Measurements from ENCODE around the gene TSPAN9. TPM values are rescaled to one million over a fixed set of nuclear protein-coding genes. Genes with fewer than 3 reads are reported as not detected.

Gene TSPAN9
- total RNA-seq, 2 experiments from 2014 or later = 0.15 TPM; not detected in 1

- Mint-ChIP-seq H3K4me3 (no peak overlapping the region), H3K4me1 (peaks cover 13% of the 10 kb centered on the region), H3K36me3 (ENCODE audit: low read depth) (no peaks in the 10 kb centered on the region), H3K27me3 (peaks cover 3% of the 10 kb centered on the region), H3K27ac (no peak overlapping the region), H3K9me3 (no peaks in the 10 kb centered on the region)
- no peak for DNase-seq
- CTCF ChIA-PET = interaction anchor here (0.6 to 4.8 kb wide), 34 partner anchors 9 to 533 kb away, joined by 3 to 34 read pairs (median 4); partner anchors contain the start of gene CRACR2A
- POLR2A ChIA-PET = no interaction called here
These were observed 223.7 kb downstream of the TSPAN9 start for GRCh38 chr12:3300833-3301401.

GRCh38 chr12:3302401-3303041, 225.3 kb downstream of the TSPAN9 start:
- Mint-ChIP-seq H3K4me1 (peaks cover 13% of the 10 kb centered on the region), H3K4me3 (no peak overlapping the region), H3K36me3 (ENCODE audit: low read depth) (no peaks in the 10 kb centered on the region), H3K27me3 (peaks cover 3% of the 10 kb centered on the region), H3K27ac (no peak overlapping the region), H3K9me3 (no peaks in the 10 kb centered on the region)
- ChIA-PET POLR2A (no interaction called here), CTCF (interaction anchor here (4.8 kb wide), 1 partner anchor 502 kb away, joined by 34 read pairs; no protein-coding TSS in a partner anchor)
- DNase-seq = no peak

GRCh38 chr12:3303410-3304136, 226.4 kb downstream of the TSPAN9 start:
- Mint-ChIP-seq H3K9me3 (no peaks in the 10 kb centered on the region), H3K4me1 (peaks cover 13% of the 10 kb centered on the region), H3K4me3 (no peak overlapping the region), H3K36me3 (ENCODE audit: low read depth) (no peaks in the 10 kb centered on the region), H3K27me3 (peaks cover 3% of the 10 kb centered on the region), H3K27ac (no peak overlapping the region)
- no peak for DNase-seq
- ChIA-PET CTCF (no interaction called here), POLR2A (no interaction called here)

- Mint-ChIP-seq H3K9me3 (no peaks in the 10 kb centered on the region), H3K4me3 (no peak overlapping the region), H3K27ac (no peak overlapping the region), H3K27me3 (no peaks in the 10 kb centered on the region), H3K36me3 (ENCODE audit: low read depth) (no peaks in the 10 kb centered on the region), H3K4me1 (peaks cover 12% of the 10 kb centered on the region)
- DNase-seq = no peak
- ChIA-PET POLR2A (no interaction called here), CTCF (no interaction called here)
These were observed 227.4 kb downstream of the TSPAN9 start for GRCh38 chr12:3304436-3305165.

- Mint-ChIP-seq H3K27me3 (no peaks in the 10 kb centered on the region), H3K36me3 (ENCODE audit: low read depth) (no peaks in the 10 kb centered on the region), H3K4me3 (no peak overlapping the region), H3K9me3 (no peaks in the 10 kb centered on the region), H3K27ac (no peak overlapping the region), H3K4me1 (peaks cover 4% of the 10 kb centered on the region)
- no peak for DNase-seq
- POLR2A ChIA-PET = no interaction called here
- CTCF ChIA-PET = no interaction called here
These were observed 228.3 kb downstream of the TSPAN9 start for GRCh38 chr12:3305464-3305863.

- Mint-ChIP-seq H3K27ac (no peak overlapping the region), H3K4me1 (no peaks in the 10 kb centered on the region), H3K27me3 (no peaks in the 10 kb centered on the region), H3K9me3 (no peaks in the 10 kb centered on the region), H3K4me3 (no peak overlapping the region), H3K36me3 (ENCODE audit: low read depth) (no peaks in the 10 kb centered on the region)
- no peak for DNase-seq
- POLR2A ChIA-PET = no interaction called here
- CTCF ChIA-PET = no interaction called here
These were observed 228.9 kb downstream of the TSPAN9 start for GRCh38 chr12:3305904-3306619.

GRCh38 chr12:3307389-3307788, 230.2 kb downstream of the TSPAN9 start:
- H3K4me1 Mint-ChIP-seq = no peaks in the 10 kb centered on the region

GRCh38 chr12:3308063-3308462, 230.9 kb downstream of the TSPAN9 start:
- Mint-ChIP-seq H3K4me1 (no peaks in the 10 kb centered on the region), H3K27ac (no peak overlapping the region), H3K4me3 (no peak overlapping the region), H3K36me3 (ENCODE audit: low read depth) (no peaks in the 10 kb centered on the region), H3K9me3 (no peaks in the 10 kb centered on the region), H3K27me3 (no peaks in the 10 kb centered on the region)
- CTCF ChIA-PET = no interaction called here
- POLR2A ChIA-PET = no interaction called here
- no peak for DNase-seq

More at GRCh38 chr12:3307389-3307788, 230.2 kb downstream of the TSPAN9 start:
- Mint-ChIP-seq H3K9me3 (no peaks in the 10 kb centered on the region), H3K36me3 (ENCODE audit: low read depth) (no peaks in the 10 kb centered on the region), H3K27me3 (no peaks in the 10 kb centered on the region), H3K27ac (no peak overlapping the region), H3K4me3 (no peak overlapping the region)
- no peak for DNase-seq
- ChIA-PET POLR2A (no interaction called here), CTCF (no interaction called here)

GRCh38 chr12:3308609-3309008, 231.4 kb downstream of the TSPAN9 start:
- H3K36me3 Mint-ChIP-seq (ENCODE audit: low read depth) = no peaks in the 10 kb centered on the region
- H3K9me3 Mint-ChIP-seq = no peaks in the 10 kb centered on the region
- no peak overlapping the region for H3K4me3 Mint-ChIP-seq
- POLR2A ChIA-PET = no interaction called here
- no peaks in the 10 kb centered on the region for H3K27me3 Mint-ChIP-seq
- H3K27ac Mint-ChIP-seq = no peak overlapping the region
- DNase-seq = no peak
- CTCF ChIA-PET = no interaction called here
- H3K4me1 Mint-ChIP-seq = no peaks in the 10 kb centered on the region

GRCh38 chr12:3309805-3310204, 232.6 kb downstream of the TSPAN9 start:
- ChIA-PET CTCF (interaction anchor here (0.8 kb wide), 1 partner anchor 9 kb away, joined by 3 read pairs; no protein-coding TSS in a partner anchor), POLR2A (no interaction called here)
- Mint-ChIP-seq H3K4me1 (no peaks in the 10 kb centered on the region), H3K36me3 (ENCODE audit: low read depth) (no peaks in the 10 kb centered on the region), H3K4me3 (no peak overlapping the region), H3K9me3 (no peaks in the 10 kb centered on the region), H3K27me3 (no peaks in the 10 kb centered on the region), H3K27ac (no peak overlapping the region)
- no peak for DNase-seq

- no peak for DNase-seq
- Mint-ChIP-seq H3K4me1 (no peaks in the 10 kb centered on the region), H3K27ac (no peak overlapping the region), H3K9me3 (no peaks in the 10 kb centered on the region), H3K4me3 (no peak overlapping the region), H3K27me3 (no peaks in the 10 kb centered on the region), H3K36me3 (ENCODE audit: low read depth) (no peaks in the 10 kb centered on the region)
- CTCF ChIA-PET = interaction anchor here (2.5 kb wide), 1 partner anchor 10 kb away, joined by 14 read pairs; no protein-coding TSS in a partner anchor
- POLR2A ChIA-PET = no interaction called here
These were observed 233.3 kb downstream of the TSPAN9 start for GRCh38 chr12:3310271-3311026.

- Mint-ChIP-seq H3K27ac (no peak overlapping the region), H3K4me3 (no peak overlapping the region), H3K27me3 (no peaks in the 10 kb centered on the region), H3K4me1 (no peaks in the 10 kb centered on the region), H3K9me3 (no peaks in the 10 kb centered on the region), H3K36me3 (ENCODE audit: low read depth) (no peaks in the 10 kb centered on the region)
- CTCF ChIA-PET = interaction anchor here (2.5 kb wide), 1 partner anchor 11 kb away, joined by 14 read pairs; no protein-coding TSS in a partner anchor
- no peak for DNase-seq
- POLR2A ChIA-PET = no interaction called here
These were observed 233.8 kb downstream of the TSPAN9 start for GRCh38 chr12:3311027-3311402.
